NT2/D1 (cell line): ENCODE data around the gene FBXL2.

Experiments
- SUZ12 ChIP-seq: IDR thresholded peaks from 2 replicates; pipeline ENCODE4 v1.6.1; 2011; ENCODE audit not compliant: insufficient read length, insufficient read depth; ENCODE audit errors: extremely low read depth
- ZNF274 ChIP-seq: IDR thresholded peaks from 2 replicates; pipeline ENCODE4 v1.6.1; 2011; ENCODE audit warnings: mild to moderate bottlenecking, low read depth, low read length

DNA sequence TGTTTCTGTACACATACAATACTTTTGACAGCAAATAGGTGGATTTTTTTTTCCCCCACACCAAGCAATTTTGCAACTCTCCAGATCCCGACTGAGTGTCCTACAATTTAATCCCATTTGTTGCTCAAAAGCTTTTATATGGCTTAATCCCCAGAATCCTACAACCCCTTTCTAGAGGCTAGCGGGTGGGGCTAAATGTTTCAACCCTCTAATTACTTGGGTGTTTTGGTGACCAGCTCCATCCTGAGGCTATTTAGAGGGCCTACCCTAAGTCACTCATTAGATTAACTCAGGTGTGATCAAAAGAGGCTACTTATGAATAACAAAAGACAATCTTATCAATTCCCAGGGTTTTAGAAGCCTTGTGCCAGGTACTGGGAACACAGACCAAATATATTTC, 21.0 kb upstream of the FBXL2 start:
- TF ChIP-seq ZNF274 (no peak), SUZ12 (no peak)
